ENCODE measurements around the gene FUT2.

- TF ChIP-seq CTCF (optimal IDR thresholded peaks at IDR 0.05 in 1 of 3, IDR thresholded peaks at IDR 0.05 in 1 of 3, conservative IDR thresholded peaks at IDR 0.05 in 1 of 3; ENCODE audit: extremely low read depth in 1 of 3, insufficient read depth in 2 of 3, low read length in 3 of 3) (no peak), EZH2 (IDR thresholded peaks at IDR 0.05; ENCODE audit: low read length) (no peak)
Observed at GRCh38 chr19:48720251-48720612, 24.5 kb downstream of the FUT2 start.

Data from keratinocyte (primary cell).